Endothelial cell (in vitro differentiated cells): ENCODE results near the gene TELO2. TPM values are rescaled to one million over a fixed set of nuclear protein-coding genes. Genes with fewer than 3 reads are reported as not detected.

ENCODE experiments used
- DNase-seq: peaks from one replicate; pipeline ENCODE4 v3.0.0; 2021; ENCODE audit warnings: low spot score
- H3K27ac Mint-ChIP-seq: one replicate; pipeline ENCODE4 v1.8.0; 2021; ENCODE audit warnings: mixed read lengths, inconsistent platforms; ENCODE audit not compliant: unreplicated experiment
- H3K27me3 Mint-ChIP-seq: one replicate; pipeline ENCODE4 v1.8.0; 2021; ENCODE audit warnings: mild to moderate bottlenecking, moderate library complexity, mixed read lengths, inconsistent platforms; ENCODE audit not compliant: unreplicated experiment
- H3K36me3 Mint-ChIP-seq: one replicate; pipeline ENCODE4 v1.8.0; 2021; ENCODE audit warnings: mild to moderate bottlenecking, low read depth, mixed read lengths, inconsistent platforms; ENCODE audit not compliant: unreplicated experiment
- H3K4me1 Mint-ChIP-seq: one replicate; pipeline ENCODE4 v1.8.0; 2021; ENCODE audit warnings: mild to moderate bottlenecking, mixed read lengths, inconsistent platforms; ENCODE audit not compliant: unreplicated experiment
- H3K4me3 Mint-ChIP-seq: one replicate; pipeline ENCODE4 v1.8.0; 2021; ENCODE audit warnings: mild to moderate bottlenecking, mixed read lengths, inconsistent platforms; ENCODE audit not compliant: unreplicated experiment
- H3K9me3 Mint-ChIP-seq: one replicate; pipeline ENCODE4 v1.8.0; 2021; ENCODE audit warnings: mixed read lengths, inconsistent platforms; ENCODE audit not compliant: unreplicated experiment
- CTCF ChIP-seq: fragments of 200-600 bp; sonication (generic); IDR thresholded peaks from one replicate; pipeline ENCODE4 v1.5.0; 2021; ENCODE audit warnings: antibody characterized with exemption; ENCODE audit not compliant: unreplicated experiment
- total RNA-seq: library from RNA; stranded (reverse); fragmentation: NEBNext Ultra II Directional; extraction: Animal tissue kit (Norgen Biotek cat#: 25700); gene quantifications from one replicate; pipeline ENCODE4 v1.2.1, GENCODE V29; 2021; ENCODE audit not compliant: unreplicated experiment

The TELO2 gene
- total RNA-seq, 1 donor from 2014 or later = 64.5 TPM

- DNase-seq = no peak
- Mint-ChIP-seq H3K4me3 (peak overlapping the region; percentile 91), H3K4me1 (peaks cover 8% of the 10 kb centered on the region), H3K27ac (no peak overlapping the region), H3K27me3 (peaks cover 9% of the 10 kb centered on the region), H3K9me3 (no peaks in the 10 kb centered on the region), H3K36me3 (peaks cover 7% of the 10 kb centered on the region)
- TF ChIP-seq CTCF = no peak
Measured at GRCh38 chr16:1494711-1495110, 1.6 kb downstream of the TELO2 start.

- no peak overlapping the region for H3K4me3 Mint-ChIP-seq
- H3K4me1 Mint-ChIP-seq = peaks cover 8% of the 10 kb centered on the region
Measured at GRCh38 chr16:1495211-1495888, 2.2 kb downstream of the TELO2 start.

GRCh38 chr16:1495889-1496262 is 2.7 kb downstream of the TELO2 start:
- H3K4me1 Mint-ChIP-seq = peaks cover 8% of the 10 kb centered on the region
- no peaks in the 10 kb centered on the region for H3K9me3 Mint-ChIP-seq
- H3K36me3 Mint-ChIP-seq = peaks cover 7% of the 10 kb centered on the region
- H3K27me3 Mint-ChIP-seq = peaks cover 9% of the 10 kb centered on the region
- no peak for TF ChIP-seq CTCF
- no peak for DNase-seq
- H3K27ac Mint-ChIP-seq = no peak overlapping the region
- H3K4me3 Mint-ChIP-seq = no peak overlapping the region

More at GRCh38 chr16:1495211-1495888, 2.2 kb downstream of the TELO2 start:
- Mint-ChIP-seq H3K27me3 (peaks cover 9% of the 10 kb centered on the region), H3K36me3 (peaks cover 7% of the 10 kb centered on the region), H3K9me3 (no peaks in the 10 kb centered on the region), H3K27ac (no peak overlapping the region)
- TF ChIP-seq CTCF = no peak
- no peak for DNase-seq

GRCh38 chr16:1496464-1496863 is 3.3 kb downstream of the TELO2 start:
- H3K27me3 Mint-ChIP-seq = peaks cover 8% of the 10 kb centered on the region
- H3K9me3 Mint-ChIP-seq = no peaks in the 10 kb centered on the region
- no peak for DNase-seq
- no peak overlapping the region for H3K4me3 Mint-ChIP-seq
- H3K36me3 Mint-ChIP-seq = peaks cover 7% of the 10 kb centered on the region
- H3K27ac Mint-ChIP-seq = no peak overlapping the region
- no peak for TF ChIP-seq CTCF
- peaks cover 8% of the 10 kb centered on the region for H3K4me1 Mint-ChIP-seq

- no peak for DNase-seq
- no peak overlapping the region for H3K27ac Mint-ChIP-seq
- peaks cover 8% of the 10 kb centered on the region for H3K27me3 Mint-ChIP-seq
- peaks cover 7% of the 10 kb centered on the region for H3K36me3 Mint-ChIP-seq
- TF ChIP-seq CTCF = no peak
- H3K9me3 Mint-ChIP-seq = no peaks in the 10 kb centered on the region
- H3K4me1 Mint-ChIP-seq = peaks cover 8% of the 10 kb centered on the region
- no peak overlapping the region for H3K4me3 Mint-ChIP-seq
Measured at GRCh38 chr16:1497014-1497598, 3.9 kb downstream of the TELO2 start.
